ENCODE measurements around the gene PLCH1.

- TF ChIP-seq CBX5 (IDR thresholded peaks at IDR 0.05; ENCODE audit: low read depth, low read length) (no peak), USF2 (IDR thresholded peaks at IDR 0.05; ENCODE audit: low read length) (no peak), CTCF (IDR thresholded peaks at IDR 0.05; ENCODE audit: control extremely low read depth in 1 of 3, insufficient read depth in 1 of 3, low read depth in 1 of 3, low read length in 3 of 3) (no peak), ATF3 (IDR thresholded peaks at IDR 0.05; ENCODE audit: insufficient read depth, low read depth, low read length) (no peak), HDAC2 (IDR thresholded peaks at IDR 0.05; ENCODE audit: borderline replicate concordance in 1 of 2, low read depth in 2 of 2, low read length in 2 of 2) (no peak), MAX (IDR thresholded peaks at IDR 0.05) (no peak), EZH2 (IDR thresholded peaks at IDR 0.05; ENCODE audit: low read depth, low read length, severe bottlenecking) (no peak), RBBP5 (IDR thresholded peaks at IDR 0.05; ENCODE audit: borderline replicate concordance, low read depth, low read length) (no peak), EP300 (IDR thresholded peaks at IDR 0.05; ENCODE audit: borderline replicate concordance in 1 of 2, low read depth in 2 of 2, low read length in 2 of 2) (no peak), GABPA (IDR thresholded peaks at IDR 0.05; ENCODE audit: borderline replicate concordance, insufficient read depth, low read length) (no peak), KDM1A (IDR thresholded peaks at IDR 0.05; ENCODE audit: borderline replicate concordance, low read length) (no peak), POLR2A (IDR thresholded peaks at IDR 0.05; ENCODE audit: control extremely low read depth in 1 of 2, low read depth in 2 of 2, low read length in 2 of 2) (no peak)
Observed at GRCh38 chr3:155481591-155481990, 263.3 kb downstream of the PLCH1 start.

Data from H1 (cell line).